Transverse colon (tissue), 4 donors: ENCODE results near the gene FAM118B. TPM values are rescaled to one million over a fixed set of nuclear protein-coding genes. Genes with fewer than 3 reads are reported as not detected.

Experiments used
- DNase-seq: peaks from one replicate; pipeline ENCODE4 v3.0.0-alpha.2; 2019
- H3K27ac ChIP-seq, 4 donors: fragments of 200-600 bp; sonication (generic); 2 replicates each; pipeline ENCODE4 v1.5.1; 2016 to 2018; ENCODE audit warnings: inconsistent platforms in 4 of 4
- H3K27me3 ChIP-seq: fragments of 200-600 bp; sonication (generic); 2 replicates; pipeline ENCODE4 v1.5.1; 2017; ENCODE audit warnings: inconsistent platforms
- H3K36me3 ChIP-seq, 4 donors: fragments of 200-600 bp; sonication (generic); 2 replicates each; pipeline ENCODE4 v1.5.1; 2017 to 2019; ENCODE audit warnings: inconsistent platforms in 4 of 4
- H3K4me1 ChIP-seq, 4 donors: fragments of 200-600 bp; sonication (generic); 2 replicates each; pipeline ENCODE4 v1.5.1; 2017 to 2020; ENCODE audit warnings: inconsistent platforms in 4 of 4
- H3K4me3 ChIP-seq, 4 donors: fragments of 200-600 bp; sonication (generic); 1 replicate in 1 of 4; 2 replicates in 3 of 4; pipeline versions ENCODE4 v1.5.1 to v1.6.1; 2017 to 2019; ENCODE audit warnings: inconsistent platforms in 4 of 4
- H3K9me3 ChIP-seq, 2 donors: fragments of 200-600 bp; sonication (generic); 2 replicates each; pipeline ENCODE4 v1.5.1; 2017 to 2019; ENCODE audit warnings: inconsistent platforms in 2 of 2
- CTCF ChIP-seq, 5 experiments: fragments of 200-600 bp in 3 of 5; fragments of 450-650 bp in 2 of 5; sonication (generic) in 3 of 5; IDR thresholded peaks; 1 replicate in 2 of 5; 2 replicates in 3 of 5; pipeline ENCODE4 v1.5.1; 2016 to 2017; ENCODE audit warnings: antibody characterized with exemption in 5 of 5, inconsistent platforms in 3 of 5, mild to moderate bottlenecking in 2 of 5, moderate library complexity in 1 of 5
- EP300 ChIP-seq: sonication (generic); formaldehyde crosslinking; IDR thresholded peaks from one replicate; pipeline ENCODE4 v1.6.1; 2017; ENCODE audit warnings: antibody characterized with exemption, low read depth
- POLR2A ChIP-seq: fragments of 450-650 bp; IDR thresholded peaks from one replicate; pipeline ENCODE4 v1.6.1; 2016; ENCODE audit warnings: antibody characterized with exemption, mild to moderate bottlenecking, moderate library complexity
- POLR2AphosphoS5 ChIP-seq, 3 donors: sonication (generic); formaldehyde crosslinking; IDR thresholded peaks; one replicate each; pipeline ENCODE4 v1.6.1; 2016; ENCODE audit warnings: antibody characterized with exemption in 3 of 3
- WGBS, 2 donors: methylation state at CpG; one replicate each; pipeline ENCODE4 v1.1.5; 2018; ENCODE audit warnings: low coverage in 1 of 2; 5-methylcytosine and 5-hydroxymethylcytosine counted together
- in situ Hi-C, 4 donors: fragments of 200-750 bp; cut with MboI; loops; one replicate each; pipeline versions ENCODE4 v1.15.0 to v1.15.1; 2017; ENCODE audit warnings: low sequenced_read_pairs in 3 of 4, low pct_ligation_motif_present in 1 of 4, low pct_unique_long_range_greater_than_20kb in 1 of 4
- intact Hi-C: fragments of 100-400 bp; cut with DNase I; formaldehyde crosslinking; loops from one replicate; pipeline ENCODE4 v1.15.1; 2023; ENCODE audit warnings: low total_unique reads
- total RNA-seq, 4 donors: library from RNA; depleted of rRNA; stranded (reverse); fragments of >200 nt; gene quantifications; one replicate each; pipeline ENCODE4 v1.1.0, GENCODE V29; 2016

The FAM118B gene
- total RNA-seq, 4 donors from 2014 or later: 13.7 to 54.5 (median 47.3) TPM

DNA sequence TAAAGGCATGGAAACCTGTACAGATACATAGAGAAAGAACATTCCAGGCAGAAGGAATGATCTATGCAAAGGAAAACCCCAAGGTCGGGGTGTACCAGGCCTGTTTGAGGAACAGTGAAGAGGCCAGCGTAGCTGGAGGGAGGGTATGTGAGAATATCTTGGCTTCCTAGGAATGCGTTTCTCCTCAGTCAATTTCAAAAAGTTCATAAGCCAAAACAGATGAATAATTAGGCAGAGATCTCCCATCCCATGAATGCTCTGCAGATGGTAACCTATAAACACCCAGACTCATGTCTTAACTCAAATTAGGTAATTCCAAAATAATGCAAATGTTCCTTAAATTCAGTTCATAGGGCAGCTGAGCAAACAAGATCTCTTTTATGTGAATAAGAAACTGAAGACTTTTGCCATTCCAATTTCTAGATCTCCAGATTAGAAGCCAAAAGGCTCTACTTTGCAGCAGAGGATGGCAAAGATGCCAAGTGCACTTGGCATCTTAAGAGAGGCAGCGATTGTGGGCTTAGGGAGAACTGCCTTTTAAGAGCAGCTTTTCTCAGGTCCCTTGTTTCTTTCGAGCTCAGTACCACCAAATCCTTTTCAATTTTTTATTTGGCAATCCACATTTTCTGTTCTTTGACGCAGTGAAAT, 13.2 kb downstream of the FAM118B start:
- WGBS, 2 donors: 77 to 93% methylated on average over 5 to 6 of the region's 6 CpGs
- TF ChIP-seq POLR2A (no peak), EP300 (no peak), CTCF (IDR thresholded peaks at IDR 0.05) (no peak), POLR2AphosphoS5 (IDR thresholded peaks at IDR 0.05) (no peak)
- in situ Hi-C loops: loop anchor here in 2 of 4 donors (25.0 kb wide), 2 partner anchors 612 to 637 kb away; partner anchors contain the start of gene STT3A (in 1 of the 2)

DNA sequence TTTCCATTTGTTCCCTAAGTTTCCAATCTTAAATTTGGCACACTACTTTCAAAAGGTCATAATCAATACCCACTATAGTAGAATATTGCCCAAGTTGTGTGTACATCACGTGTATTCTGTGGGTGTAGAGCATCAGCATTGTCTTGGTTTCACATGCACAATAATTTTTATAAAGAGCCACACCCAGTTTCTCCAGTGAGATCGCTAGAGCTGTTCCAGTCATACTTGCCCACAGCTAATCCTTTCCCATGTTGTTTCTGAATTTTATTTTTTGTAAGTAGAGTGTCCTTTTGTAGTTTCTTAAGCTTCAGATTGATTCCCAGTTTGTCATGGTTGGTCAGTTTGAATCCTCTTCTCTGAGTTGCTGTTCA, 13.7 kb downstream of the FAM118B start:
- H3K36me3 ChIP-seq: peaks cover 0 to 12% (median 0%) of the 10 kb centered on the region in 4 donors
- no peak overlapping the region for H3K4me3 ChIP-seq
- no peaks in the 10 kb centered on the region for H3K27me3 ChIP-seq
- no peaks in the 10 kb centered on the region for H3K4me1 ChIP-seq
- TF ChIP-seq POLR2A (no peak), CTCF (IDR thresholded peaks at IDR 0.05) (no peak), POLR2AphosphoS5 (IDR thresholded peaks at IDR 0.05) (no peak), EP300 (no peak)
- in situ Hi-C loops: no loop called here
- intact Hi-C loops: no loop called here
- WGBS, 2 donors: 31 to 58% methylated on average over 2 of the region's 2 CpGs
- H3K9me3 ChIP-seq: no peaks in the 10 kb centered on the region
- no peak for DNase-seq
- H3K27ac ChIP-seq: no peak overlapping the region

More for the DNA sequence above, 13.2 kb downstream of the FAM118B start:
- Histone ChIP-seq H3K27ac (no peak overlapping the region), H3K27me3 (no peaks in the 10 kb centered on the region), H3K4me3 (no peak overlapping the region), H3K9me3 (no peaks in the 10 kb centered on the region), H3K4me1 (peaks cover 0 to 5% (median 2%) of the 10 kb centered on the region in 4 donors), H3K36me3 (peaks cover 0 to 7% (median 0%) of the 10 kb centered on the region in 4 donors)
- no peak for DNase-seq
- intact Hi-C loops: no loop called here

DNA sequence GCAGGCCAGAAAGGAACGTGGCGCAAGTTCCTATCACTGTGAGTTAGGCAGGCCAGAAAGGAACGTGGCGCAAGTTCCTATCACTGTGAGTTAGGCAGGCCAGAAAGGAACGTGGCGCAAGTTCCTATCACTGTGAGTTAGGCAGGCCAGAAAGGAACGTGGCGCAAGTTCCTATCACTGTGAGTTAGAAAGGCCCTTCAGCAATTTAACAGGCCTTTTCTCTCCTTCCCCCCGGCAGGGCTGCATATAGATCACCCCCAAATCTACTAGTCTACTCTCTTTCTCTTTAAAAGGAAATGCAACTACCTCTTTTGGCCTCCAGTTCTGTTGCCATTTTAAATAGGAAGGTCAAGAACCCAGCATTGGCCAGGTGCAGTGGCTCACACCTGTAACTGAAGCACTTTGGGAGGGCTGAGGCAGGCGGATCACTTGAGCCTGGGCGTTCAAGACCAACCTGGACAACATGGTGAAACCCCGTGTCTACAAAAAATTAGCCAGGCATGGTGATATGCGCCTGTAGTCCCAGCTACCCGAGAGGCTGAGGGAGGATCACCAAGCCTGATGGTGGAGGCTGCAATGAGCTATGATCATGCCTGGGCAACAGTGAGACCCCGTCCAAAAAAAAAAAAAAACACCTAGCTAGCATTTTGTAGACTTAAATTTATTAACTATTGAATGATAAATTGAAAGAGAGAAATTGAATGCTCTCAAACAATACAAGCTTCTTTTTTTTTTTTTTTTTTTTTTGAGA, 14.9 kb downstream of the FAM118B start:
- no peaks in the 10 kb centered on the region for H3K27me3 ChIP-seq
- intact Hi-C loops: no loop called here
- H3K9me3 ChIP-seq: no peaks in the 10 kb centered on the region
- WGBS, 2 donors: 84 to 95% methylated on average over 5 to 11 of the region's 15 CpGs
- no peak overlapping the region for H3K27ac ChIP-seq
- H3K36me3 ChIP-seq: peaks cover 0 to 14% (median 0%) of the 10 kb centered on the region in 4 donors
- H3K4me3 ChIP-seq: no peak overlapping the region
- peaks cover 0 to 12% (median 4%) of the 10 kb centered on the region in 4 donors for H3K4me1 ChIP-seq
- DNase-seq: no peak
- in situ Hi-C loops: no loop called here
- TF ChIP-seq CTCF (IDR thresholded peaks at IDR 0.05): no peak
- TF ChIP-seq EP300: no peak
- TF ChIP-seq POLR2A: no peak

GRCh38 chr11:126229858-126230540, 18.4 kb downstream of the FAM118B start:
- Histone ChIP-seq H3K9me3 (no peaks in the 10 kb centered on the region), H3K27ac (no peak overlapping the region), H3K4me1 (peaks cover 0 to 21% (median 7%) of the 10 kb centered on the region in 4 donors), H3K36me3 (peaks cover 0 to 14% (median 0%) of the 10 kb centered on the region in 4 donors), H3K27me3 (no peaks in the 10 kb centered on the region), H3K4me3 (no peak overlapping the region)
- DNase-seq: no peak
- 60 to 82% methylated on average over 3 of the region's 3 CpGs for WGBS, 2 donors
- intact Hi-C loops: no loop called here
- TF ChIP-seq POLR2AphosphoS5 (IDR thresholded peaks at IDR 0.05) (no peak), POLR2A (no peak), CTCF (IDR thresholded peaks at IDR 0.05) (no peak), EP300 (no peak)
- in situ Hi-C loops: no loop called here
